Central memory CD8-positive, alpha-beta T cell (primary cell): ENCODE data around the gene FAM83F.

Source experiments
- ATAC-seq: fragments of 150-1000 bp; cut with Tn5 transposase; replicated peaks from 2 replicates; pipeline ENCODE4 v1.10.0; 2022; ENCODE audit warnings: mild to moderate bottlenecking, moderate FRiP score, moderate number of reproducible peaks; ENCODE audit not compliant: poor library complexity, severe bottlenecking; ENCODE audit errors: extremely low read depth
- DNase-seq, 2 donors: peaks; one replicate each; pipeline ENCODE4 v3.0.0; 2021; ENCODE audit warnings: low spot score in 2 of 2
- H3K27ac Mint-ChIP-seq: one replicate; pipeline ENCODE4 v1.8.0; 2022; ENCODE audit warnings: low read depth, mild to moderate bottlenecking, moderate library complexity, mixed read lengths
- H3K27me3 Mint-ChIP-seq: one replicate; pipeline ENCODE4 v1.8.0; 2022; ENCODE audit warnings: mixed read lengths
- H3K36me3 Mint-ChIP-seq: one replicate; pipeline ENCODE4 v1.8.0; 2022; ENCODE audit warnings: mild to moderate bottlenecking, moderate library complexity, mixed read lengths; ENCODE audit not compliant: insufficient read depth
- H3K4me1 Mint-ChIP-seq: one replicate; pipeline ENCODE4 v1.8.0; 2022; ENCODE audit warnings: mixed read lengths
- H3K4me3 Mint-ChIP-seq: one replicate; pipeline ENCODE4 v1.8.0; 2022; ENCODE audit warnings: mild to moderate bottlenecking, moderate library complexity, mixed read lengths
- H3K9me3 Mint-ChIP-seq: one replicate; pipeline ENCODE4 v1.8.0; 2022; ENCODE audit warnings: mixed read lengths

FAM83F gene

DNA sequence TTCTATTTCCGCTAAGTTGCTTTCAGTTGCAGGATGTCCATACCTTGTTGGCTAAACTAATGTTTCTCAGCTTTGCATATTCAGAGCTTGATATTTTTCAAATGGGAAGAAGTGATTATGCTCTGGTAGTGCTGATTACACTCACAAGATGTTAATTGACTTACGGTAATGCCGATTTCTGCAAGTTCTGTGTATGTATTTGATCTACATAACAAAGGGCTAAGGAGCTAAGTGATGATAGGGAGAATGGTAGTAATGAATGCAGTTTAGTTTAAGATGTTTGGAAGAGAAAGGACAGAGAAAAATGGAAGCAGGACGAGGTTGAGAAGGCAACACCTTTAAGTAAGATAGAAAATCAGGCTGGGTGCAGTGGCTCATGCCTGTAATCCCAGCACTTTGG is 61.4 kb downstream of the FAM83F start:
- Mint-ChIP-seq H3K27ac (peak overlapping the region; percentile 69), H3K4me3 (peak overlapping the region; percentile 3), H3K9me3 (no peaks in the 10 kb centered on the region), H3K27me3 (no peaks in the 10 kb centered on the region), H3K4me1 (peaks cover 76% of the 10 kb centered on the region), H3K36me3 (peaks cover 18% of the 10 kb centered on the region)
- DNase-seq, result no peak
- no peak for ATAC-seq

GRCh38 chr22:40056559-40056958 is 61.8 kb downstream of the FAM83F start:
- no peak for ATAC-seq

DNA sequence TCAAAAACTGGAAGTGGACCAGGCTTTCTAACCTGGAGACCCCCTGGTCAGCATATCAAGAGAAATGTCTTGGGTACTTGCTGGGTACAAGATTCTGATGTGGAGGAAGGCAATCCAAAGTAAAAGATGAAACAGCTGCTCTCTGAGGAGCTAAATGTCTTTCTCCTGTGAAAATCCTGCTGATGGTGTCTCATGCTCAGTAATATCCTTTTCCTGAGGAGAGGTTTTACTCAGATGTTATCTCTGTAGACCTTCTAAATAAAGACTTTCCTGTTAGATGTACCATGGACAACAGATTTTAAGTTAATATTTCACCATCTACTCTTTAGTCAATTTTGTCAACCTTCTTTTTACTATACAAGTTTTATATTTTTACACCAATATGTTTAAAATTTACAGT is 62.9 kb downstream of the FAM83F start:
- ATAC-seq (no peak), DNase-seq (no peak)
- peak overlapping the region; percentile 4 for H3K27ac Mint-ChIP-seq
- H3K27me3 Mint-ChIP-seq, result no peaks in the 10 kb centered on the region
- peaks cover 72% of the 10 kb centered on the region for H3K4me1 Mint-ChIP-seq
- no peak overlapping the region for H3K4me3 Mint-ChIP-seq
- H3K36me3 Mint-ChIP-seq, result peaks cover 19% of the 10 kb centered on the region
- H3K9me3 Mint-ChIP-seq, result no peaks in the 10 kb centered on the region

More at GRCh38 chr22:40056559-40056958, 61.8 kb downstream of the FAM83F start:
- H3K4me1 Mint-ChIP-seq, result peaks cover 76% of the 10 kb centered on the region
- peaks cover 19% of the 10 kb centered on the region for H3K36me3 Mint-ChIP-seq
- no peak for DNase-seq
- no peaks in the 10 kb centered on the region for H3K9me3 Mint-ChIP-seq
- H3K27ac Mint-ChIP-seq, result no peak overlapping the region
- H3K27me3 Mint-ChIP-seq, result no peaks in the 10 kb centered on the region
- H3K4me3 Mint-ChIP-seq, result no peak overlapping the region

- Mint-ChIP-seq H3K36me3 (peaks cover 19% of the 10 kb centered on the region), H3K9me3 (no peaks in the 10 kb centered on the region), H3K27ac (peak overlapping the region; percentile 4), H3K4me3 (no peak overlapping the region), H3K4me1 (peaks cover 72% of the 10 kb centered on the region), H3K27me3 (no peaks in the 10 kb centered on the region)
- no peak for DNase-seq
- no peak for ATAC-seq
These were observed 63.5 kb downstream of the FAM83F start for GRCh38 chr22:40058265-40058664.

DNA sequence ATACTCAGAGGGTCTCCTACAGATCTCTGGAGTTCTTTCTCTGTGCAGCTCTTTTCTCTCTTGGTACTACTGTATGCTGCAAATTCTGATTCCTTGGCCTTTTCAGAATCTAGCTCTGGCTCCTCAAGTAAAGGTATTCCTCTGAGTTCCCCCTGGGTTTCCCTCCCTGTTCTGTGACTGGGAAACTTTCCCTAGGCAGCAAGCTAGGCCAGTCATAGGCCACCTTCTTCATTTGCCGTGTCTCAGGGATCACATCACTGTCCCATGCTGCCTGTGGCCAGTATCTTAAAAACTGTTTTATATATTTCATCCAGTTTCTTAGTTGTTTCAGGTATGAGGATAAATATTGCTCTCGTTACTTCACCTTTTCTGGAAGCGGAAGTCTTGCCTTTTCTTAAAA is 71.2 kb downstream of the FAM83F start:
- peak overlapping the region; percentile 7 for H3K27ac Mint-ChIP-seq
- H3K4me3 Mint-ChIP-seq, result peak overlapping the region; percentile 4
- no peaks in the 10 kb centered on the region for H3K27me3 Mint-ChIP-seq

GRCh38 chr22:40067639-40068038 is 72.9 kb downstream of the FAM83F start:
- Mint-ChIP-seq H3K4me3 (no peak overlapping the region), H3K27ac (no peak overlapping the region), H3K27me3 (no peaks in the 10 kb centered on the region), H3K9me3 (no peaks in the 10 kb centered on the region), H3K36me3 (peaks cover 6% of the 10 kb centered on the region), H3K4me1 (peaks cover 65% of the 10 kb centered on the region)
- ATAC-seq (no peak), DNase-seq (no peak)

More for the DNA sequence above, 71.2 kb downstream of the FAM83F start:
- no peak for DNase-seq
- ATAC-seq, result no peak
- Mint-ChIP-seq H3K9me3 (no peaks in the 10 kb centered on the region), H3K36me3 (peaks cover 5% of the 10 kb centered on the region), H3K4me1 (peaks cover 67% of the 10 kb centered on the region)

DNA sequence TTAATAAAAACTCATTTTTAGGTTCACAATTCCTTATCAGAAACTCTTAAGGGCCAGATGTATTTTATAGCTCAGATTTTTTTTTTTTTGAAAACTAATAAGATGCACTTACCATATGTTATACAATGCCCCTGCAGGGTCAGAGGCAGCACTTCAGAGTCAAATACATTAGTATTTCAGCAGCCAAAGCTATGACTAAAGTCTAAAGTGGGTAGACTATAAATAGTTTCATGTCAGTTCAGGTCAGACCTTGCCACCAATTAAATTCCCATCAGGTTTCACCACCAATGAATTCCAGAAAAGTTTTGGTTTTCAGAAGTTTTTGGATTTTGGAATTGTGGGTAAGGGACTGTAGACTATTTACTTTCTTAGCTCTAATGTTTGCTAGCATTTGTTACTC is 75.9 kb downstream of the FAM83F start:
- Mint-ChIP-seq H3K27me3 (no peaks in the 10 kb centered on the region), H3K27ac (no peak overlapping the region), H3K36me3 (peaks cover 11% of the 10 kb centered on the region), H3K4me1 (peaks cover 53% of the 10 kb centered on the region), H3K4me3 (no peak overlapping the region), H3K9me3 (no peaks in the 10 kb centered on the region)
- no peak for DNase-seq
- ATAC-seq, result no peak

GRCh38 chr22:40071720-40072119 is 77.0 kb downstream of the FAM83F start:
- Mint-ChIP-seq H3K27me3 (no peaks in the 10 kb centered on the region), H3K4me3 (no peak overlapping the region), H3K27ac (no peak overlapping the region), H3K9me3 (no peaks in the 10 kb centered on the region), H3K4me1 (peaks cover 53% of the 10 kb centered on the region), H3K36me3 (peaks cover 11% of the 10 kb centered on the region)
- ATAC-seq (no peak), DNase-seq (no peak)

GRCh38 chr22:40076702-40077645 is 82.2 kb downstream of the FAM83F start:
- Mint-ChIP-seq H3K36me3 (peaks cover 7% of the 10 kb centered on the region), H3K27ac (peak overlapping the region; percentile 84), H3K9me3 (no peaks in the 10 kb centered on the region), H3K4me1 (peaks cover 36% of the 10 kb centered on the region), H3K27me3 (no peaks in the 10 kb centered on the region), H3K4me3 (peak overlapping the region; percentile 29)
- ATAC-seq (no peak), DNase-seq (no peak)

GRCh38 chr22:40077646-40078016 is 82.9 kb downstream of the FAM83F start:
- Mint-ChIP-seq H3K4me1 (peaks cover 36% of the 10 kb centered on the region), H3K4me3 (no peak overlapping the region), H3K27me3 (no peaks in the 10 kb centered on the region), H3K9me3 (no peaks in the 10 kb centered on the region), H3K27ac (no peak overlapping the region), H3K36me3 (peaks cover 4% of the 10 kb centered on the region)
- DNase-seq (no peak), ATAC-seq (no peak)

DNA sequence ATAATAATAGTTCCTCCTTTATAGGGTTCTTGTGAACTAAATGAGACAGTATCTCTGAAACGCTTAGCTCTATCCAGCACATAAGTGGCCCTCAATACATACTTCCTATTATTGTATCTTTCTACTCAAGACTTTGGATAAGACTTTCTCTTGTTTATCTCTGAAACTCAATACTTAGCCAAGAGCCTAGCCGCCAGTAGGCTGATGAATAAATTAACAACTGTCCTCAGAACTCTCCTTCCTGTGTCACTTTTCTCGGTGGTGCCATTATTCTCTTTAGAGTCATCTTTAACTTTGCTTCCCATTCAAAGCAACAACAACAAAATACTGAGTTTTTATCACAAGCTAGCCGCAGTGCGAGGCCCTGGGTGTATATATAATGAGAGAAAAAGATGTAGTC is 86.9 kb downstream of the FAM83F start:
- Mint-ChIP-seq H3K27me3 (no peaks in the 10 kb centered on the region), H3K9me3 (no peaks in the 10 kb centered on the region), H3K4me1 (peaks cover 22% of the 10 kb centered on the region), H3K4me3 (no peak overlapping the region), H3K36me3 (no peaks in the 10 kb centered on the region), H3K27ac (no peak overlapping the region)
- DNase-seq, result no peak
- peak; percentile 66 for ATAC-seq

GRCh38 chr22:40082184-40082583 is 87.4 kb downstream of the FAM83F start:
- H3K4me1 Mint-ChIP-seq, result peaks cover 22% of the 10 kb centered on the region
- H3K36me3 Mint-ChIP-seq, result no peaks in the 10 kb centered on the region
- ATAC-seq (no peak), DNase-seq (no peak)
- H3K27me3 Mint-ChIP-seq, result no peaks in the 10 kb centered on the region
- H3K27ac Mint-ChIP-seq, result no peak overlapping the region
- no peak overlapping the region for H3K4me3 Mint-ChIP-seq
- H3K9me3 Mint-ChIP-seq, result no peaks in the 10 kb centered on the region

DNA sequence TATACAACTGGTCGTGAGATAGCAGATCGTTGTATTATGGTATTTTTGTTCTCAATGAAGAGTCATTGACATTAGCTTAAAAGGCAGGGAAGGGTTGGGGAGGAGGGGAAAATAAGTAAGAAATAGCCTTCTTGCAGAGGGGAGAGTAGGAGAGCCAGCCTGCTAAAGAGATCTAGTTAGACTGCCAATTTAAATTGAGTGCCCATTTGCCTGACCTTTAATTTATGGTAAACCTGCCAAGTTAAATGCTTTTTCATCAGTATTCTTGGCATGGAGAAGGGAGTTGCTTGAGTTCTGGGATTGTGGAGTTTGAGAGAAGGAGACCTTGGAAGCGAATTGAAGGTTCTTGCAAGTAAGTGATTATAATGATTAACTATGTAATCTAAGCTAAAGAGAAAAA is 89.0 kb downstream of the FAM83F start:
- H3K4me3 Mint-ChIP-seq, result no peak overlapping the region
- peaks cover 18% of the 10 kb centered on the region for H3K4me1 Mint-ChIP-seq
- ATAC-seq, result no peak
- H3K36me3 Mint-ChIP-seq, result peaks cover 1% of the 10 kb centered on the region
- no peaks in the 10 kb centered on the region for H3K9me3 Mint-ChIP-seq
- no peak for DNase-seq
- no peak overlapping the region for H3K27ac Mint-ChIP-seq
- no peaks in the 10 kb centered on the region for H3K27me3 Mint-ChIP-seq
